SK-N-SH treated with all-trans-retinoic acid at 6 μM for 48 hours (cell line): ENCODE data around the gene TLE2.

Experiments
- ARNTL ChIP-seq: fragments of 450-650 bp; formaldehyde crosslinking; IDR thresholded peaks from 2 replicates; pipeline ENCODE4 v1.5.0; 2020; ENCODE audit warnings: low read depth, mild to moderate bottlenecking, moderate library complexity, borderline replicate concordance
- ESRRG ChIP-seq: fragments of 250-450 bp; sonication (Bioruptor Pico); IDR thresholded peaks from 2 replicates; pipeline ENCODE4 v1.6.1; 2021; ENCODE audit warnings: mild to moderate bottlenecking
- GLIS3 ChIP-seq: fragments of 250-450 bp; sonication (Bioruptor Pico); IDR thresholded peaks from 2 replicates; pipeline ENCODE4 v1.5.0; 2020; ENCODE audit warnings: mild to moderate bottlenecking, moderate library complexity
- PPARA ChIP-seq: fragments of 250-450 bp; sonication (Bioruptor Pico); IDR thresholded peaks from 2 replicates; pipeline ENCODE4 v1.5.0; 2020; ENCODE audit warnings: mild to moderate bottlenecking, borderline replicate concordance
- SNAI2 ChIP-seq: fragments of 250-450 bp; sonication (Bioruptor Pico); IDR thresholded peaks from 2 replicates; pipeline ENCODE4 v1.5.0; 2020; ENCODE audit warnings: mild to moderate bottlenecking, moderate library complexity
- TCF4 ChIP-seq: fragments of 250-450 bp; sonication (Bioruptor Pico); IDR thresholded peaks from 2 replicates; pipeline ENCODE4 v1.8.0; 2021; ENCODE audit warnings: mild to moderate bottlenecking, moderate library complexity, borderline replicate concordance
- TOX ChIP-seq: fragments of 250-450 bp; sonication (Bioruptor Pico); IDR thresholded peaks from 2 replicates; pipeline ENCODE4 v1.8.0; 2021; ENCODE audit warnings: mild to moderate bottlenecking, moderate library complexity, borderline replicate concordance
- ZFP3 ChIP-seq: fragments of 250-450 bp; sonication (Bioruptor Pico); IDR thresholded peaks from 2 replicates; pipeline ENCODE4 v1.5.0; 2020; ENCODE audit warnings: mild to moderate bottlenecking, moderate library complexity
- ZFP30 ChIP-seq: fragments of 450-650 bp; formaldehyde crosslinking; IDR thresholded peaks from 2 replicates; pipeline ENCODE4 v1.5.0; 2022; ENCODE audit warnings: mild to moderate bottlenecking, moderate library complexity
- ZNF565 ChIP-seq: fragments of 450-650 bp; formaldehyde crosslinking; conservative IDR thresholded peaks from 2 replicates; pipeline ENCODE4 v1.5.0; 2020; ENCODE audit warnings: low read depth, mild to moderate bottlenecking, moderate library complexity
- ZNF70 ChIP-seq: fragments of 450-650 bp; formaldehyde crosslinking; IDR thresholded peaks from 2 replicates; pipeline ENCODE4 v1.5.0; 2020; ENCODE audit warnings: mild to moderate bottlenecking, moderate library complexity
- TF ChIP-seq, protein P1 (sequence below): fragments of 250-450 bp; sonication (Bioruptor Pico); IDR thresholded peaks from 2 replicates; pipeline ENCODE4 v1.8.0; 2020; ENCODE audit warnings: mild to moderate bottlenecking, moderate library complexity, borderline replicate concordance

GRCh38 chr19:2952953-2953481 is 76.1 kb downstream of the TLE2 start:
- TF ChIP-seq ZFP3 (CRISPR knock-in tag) (no peak), TCF4 (CRISPR knock-in tag) (no peak), ZFP30 (CRISPR knock-in tag) (no peak), GLIS3 (CRISPR knock-in tag) (no peak), TOX (CRISPR knock-in tag) (no peak), SNAI2 (CRISPR knock-in tag) (no peak), PPARA (CRISPR knock-in tag) (no peak), ARNTL (CRISPR knock-in tag) (no peak), ZNF70 (no peak), ESRRG (CRISPR knock-in tag) (no peak), ZNF565 (CRISPR knock-in tag) (no peak)
- TF ChIP-seq, protein P1, sequence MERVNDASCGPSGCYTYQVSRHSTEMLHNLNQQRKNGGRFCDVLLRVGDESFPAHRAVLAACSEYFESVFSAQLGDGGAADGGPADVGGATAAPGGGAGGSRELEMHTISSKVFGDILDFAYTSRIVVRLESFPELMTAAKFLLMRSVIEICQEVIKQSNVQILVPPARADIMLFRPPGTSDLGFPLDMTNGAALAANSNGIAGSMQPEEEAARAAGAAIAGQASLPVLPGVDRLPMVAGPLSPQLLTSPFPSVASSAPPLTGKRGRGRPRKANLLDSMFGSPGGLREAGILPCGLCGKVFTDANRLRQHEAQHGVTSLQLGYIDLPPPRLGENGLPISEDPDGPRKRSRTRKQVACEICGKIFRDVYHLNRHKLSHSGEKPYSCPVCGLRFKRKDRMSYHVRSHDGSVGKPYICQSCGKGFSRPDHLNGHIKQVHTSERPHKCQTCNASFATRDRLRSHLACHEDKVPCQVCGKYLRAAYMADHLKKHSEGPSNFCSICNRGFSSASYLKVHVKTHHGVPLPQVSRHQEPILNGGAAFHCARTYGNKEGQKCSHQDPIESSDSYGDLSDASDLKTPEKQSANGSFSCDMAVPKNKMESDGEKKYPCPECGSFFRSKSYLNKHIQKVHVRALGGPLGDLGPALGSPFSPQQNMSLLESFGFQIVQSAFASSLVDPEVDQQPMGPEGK = no peak
